Stimulated activated CD4-positive, alpha-beta T cell treated with anti-CD3 and anti-CD28 coated beads, Interleukin-1b, Interleukin-23, amount 100 ng/mL, for 1 hour (primary cell): ENCODE data around the gene CSNK1G1.

Experiments used
- DNase-seq, 2 donors: peaks; one replicate each; pipeline ENCODE4 v3.0.0-alpha.2; 2020; ENCODE audit warnings: low read depth in 2 of 2

CSNK1G1 gene

GRCh38 chr15:64191971-64192830 is 163.8 kb downstream of the CSNK1G1 start:
- no peak for DNase-seq

- DNase-seq: no peak
Observed at GRCh38 chr15:64187396-64188191, 168.4 kb downstream of the CSNK1G1 start.

GRCh38 chr15:64185146-64185911 is 170.6 kb downstream of the CSNK1G1 start:
- no peak for DNase-seq

GRCh38 chr15:64182859-64183370 is 173.1 kb downstream of the CSNK1G1 start:
- no peak for DNase-seq

- DNase-seq: no peak
Observed at GRCh38 chr15:64180235-64180824, 175.6 kb downstream of the CSNK1G1 start.

GRCh38 chr15:64166102-64166890 is 189.7 kb downstream of the CSNK1G1 start:
- DNase-seq: no peak

- DNase-seq: no peak
Observed at GRCh38 chr15:64164436-64164835, 191.5 kb downstream of the CSNK1G1 start.

GRCh38 chr15:64163659-64164362 is 192.2 kb downstream of the CSNK1G1 start:
- DNase-seq: no peak

GRCh38 chr15:64162869-64163658 is 192.9 kb downstream of the CSNK1G1 start, which contains the start of gene PPIB:
Gene PPIB (minus strand): TSS chr15:64163022. CDS start chr15:64162986, 36 bp downstream.
- DNase-seq: peak; percentile 88 to 89

GRCh38 chr15:64162478-64162868 is 193.5 kb downstream of the CSNK1G1 start:
- DNase-seq: no peak

- DNase-seq: no peak
Observed at GRCh38 chr15:64161688-64162477, 194.1 kb downstream of the CSNK1G1 start.

GRCh38 chr15:64158363-64159134 is 197.4 kb downstream of the CSNK1G1 start:
- no peak for DNase-seq

GRCh38 chr15:64157599-64158125 is 198.3 kb downstream of the CSNK1G1 start:
- no peak for DNase-seq

GRCh38 chr15:64156652-64157331 is 199.2 kb downstream of the CSNK1G1 start:
- DNase-seq: no peak

- no peak for DNase-seq
Observed at GRCh38 chr15:64155802-64156651, 199.9 kb downstream of the CSNK1G1 start.
